ENCODE results near the gene ANAPC7.

Gene ANAPC7

DNA sequence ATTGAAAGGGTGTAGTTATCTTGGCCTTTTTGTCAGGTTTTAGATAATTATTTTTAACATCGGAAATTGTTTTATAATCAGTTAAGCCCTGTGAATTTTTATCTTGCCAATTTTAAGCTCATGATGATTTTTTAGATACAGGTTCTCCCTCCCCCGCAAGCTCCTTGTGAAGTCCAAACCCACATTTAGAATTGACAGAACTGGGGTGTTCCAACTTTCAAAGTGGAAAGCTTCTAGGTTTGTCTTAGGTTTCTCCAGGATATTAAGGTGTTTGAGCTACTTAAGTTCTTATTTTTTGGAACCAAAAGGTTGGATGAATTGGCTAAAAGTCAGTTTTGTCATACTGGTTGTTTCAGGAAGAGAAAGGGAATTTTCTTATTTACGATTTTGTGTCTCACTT lies 73.4 kb downstream of the ANAPC7 start:
- Mint-ChIP-seq H3K27ac (no peak overlapping the region), H3K4me1 (ENCODE audit: low read depth) (peaks cover 15% of the 10 kb centered on the region), H3K9me3 (no peaks in the 10 kb centered on the region), H3K4me3 (no peak overlapping the region), H3K27me3 (ENCODE audit: low read depth) (no peaks in the 10 kb centered on the region), H3K36me3 (ENCODE audit: low read depth) (peaks cover 51% of the 10 kb centered on the region)

DNA sequence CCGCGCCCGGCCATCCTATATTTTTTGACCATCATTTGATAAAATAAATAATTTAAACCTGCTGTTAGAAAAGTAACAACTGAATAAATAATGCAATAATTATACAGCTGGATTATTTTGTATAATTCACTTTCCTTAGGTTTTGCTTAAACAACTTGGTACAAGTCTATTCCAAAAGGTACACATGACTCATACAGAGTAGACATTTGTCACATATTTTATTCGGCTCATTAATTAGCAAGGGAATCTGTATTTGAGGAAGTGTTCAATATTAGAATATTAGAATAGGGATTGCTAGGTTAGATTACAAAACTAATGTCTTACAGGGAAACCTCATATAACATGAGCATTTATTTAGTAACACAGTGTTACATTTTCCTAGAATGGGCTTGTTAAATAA lies 73.8 kb downstream of the ANAPC7 start:
- no peak overlapping the region for H3K27ac Mint-ChIP-seq
- no peak overlapping the region for H3K4me3 Mint-ChIP-seq
- H3K27me3 Mint-ChIP-seq (ENCODE audit: low read depth), result no peaks in the 10 kb centered on the region
- H3K4me1 Mint-ChIP-seq (ENCODE audit: low read depth), result peaks cover 15% of the 10 kb centered on the region
- H3K9me3 Mint-ChIP-seq, result no peaks in the 10 kb centered on the region
- H3K36me3 Mint-ChIP-seq (ENCODE audit: low read depth), result peaks cover 48% of the 10 kb centered on the region
